ENCODE results near the gene RPS6KB2. TPM values are rescaled to one million over a fixed set of nuclear protein-coding genes. Genes with fewer than 3 reads are reported as not detected.

Gene RPS6KB2
- total and polyA plus RNA-seq, 2 of the 4 experiments (the other 2 are of a cell fraction), result 50.7 to 58.4 TPM

DNA sequence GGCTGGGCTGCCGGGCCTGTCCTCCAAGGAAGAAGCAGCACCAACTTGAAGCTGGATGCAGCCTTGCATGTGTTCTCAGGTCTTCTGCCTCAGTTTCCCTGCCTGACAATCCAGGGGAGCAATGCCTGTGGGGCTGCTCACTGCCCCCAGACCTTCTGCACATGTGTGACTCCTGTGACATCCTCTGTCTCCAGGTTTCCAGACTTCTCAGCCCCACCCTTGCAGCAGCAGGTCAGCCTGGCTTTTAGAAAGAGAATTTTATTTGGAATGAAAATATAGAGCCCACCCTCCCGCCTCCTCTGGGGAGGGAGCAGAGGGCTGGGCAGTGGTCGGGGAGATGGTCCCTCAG lies 9.5 kb downstream of the RPS6KB2 start:
- no peak overlapping the region for H2BK120ac ChIP-seq (ENCODE audit: low read depth, low read length)
- ChIA-PET CTCF (no interaction called here), POLR2A (ENCODE audit: unreplicated experiment) (interaction anchor here (0.5 kb wide), 1 partner anchor 31 kb away, joined by 12 read pairs; no protein-coding TSS in a partner anchor)
- H3K9me3 ChIP-seq (ENCODE audit: control insufficient read depth, insufficient read depth, low read length), result no peaks in the 10 kb centered on the region
- H3K9ac ChIP-seq (ENCODE audit: low read depth, low read length), result no peak overlapping the region
- H3K56ac ChIP-seq (ENCODE audit: extremely low read depth, insufficient read depth, low read length), result no peak overlapping the region
- no peak overlapping the region for H4K5ac ChIP-seq (ENCODE audit: low read depth, low read length)
- no peak overlapping the region for H3K18ac ChIP-seq (ENCODE audit: low read depth, low read length)
- no peak overlapping the region for H2AK5ac ChIP-seq (ENCODE audit: low read depth, low read length)
- H2AFZ ChIP-seq (replicated peaks; ENCODE audit: low read length, poor library complexity), result no peak overlapping the region
- BruUV-seq (replicated peaks), result no TSS peak
- no peak overlapping the region for H2BK15ac ChIP-seq (ENCODE audit: low read depth, low read length)
- H4K20me1 ChIP-seq (ENCODE audit: insufficient read depth, low read length), result peaks cover 8% of the 10 kb centered on the region
- no peak for TF ChIP-seq CHD1 (IDR thresholded peaks at IDR 0.05; ENCODE audit: low read depth, low read length)
- TF ChIP-seq MAZ (IDR thresholded peaks at IDR 0.05; ENCODE audit: borderline replicate concordance, low read depth, low read length), result no peak
- TF ChIP-seq, protein P1, sequence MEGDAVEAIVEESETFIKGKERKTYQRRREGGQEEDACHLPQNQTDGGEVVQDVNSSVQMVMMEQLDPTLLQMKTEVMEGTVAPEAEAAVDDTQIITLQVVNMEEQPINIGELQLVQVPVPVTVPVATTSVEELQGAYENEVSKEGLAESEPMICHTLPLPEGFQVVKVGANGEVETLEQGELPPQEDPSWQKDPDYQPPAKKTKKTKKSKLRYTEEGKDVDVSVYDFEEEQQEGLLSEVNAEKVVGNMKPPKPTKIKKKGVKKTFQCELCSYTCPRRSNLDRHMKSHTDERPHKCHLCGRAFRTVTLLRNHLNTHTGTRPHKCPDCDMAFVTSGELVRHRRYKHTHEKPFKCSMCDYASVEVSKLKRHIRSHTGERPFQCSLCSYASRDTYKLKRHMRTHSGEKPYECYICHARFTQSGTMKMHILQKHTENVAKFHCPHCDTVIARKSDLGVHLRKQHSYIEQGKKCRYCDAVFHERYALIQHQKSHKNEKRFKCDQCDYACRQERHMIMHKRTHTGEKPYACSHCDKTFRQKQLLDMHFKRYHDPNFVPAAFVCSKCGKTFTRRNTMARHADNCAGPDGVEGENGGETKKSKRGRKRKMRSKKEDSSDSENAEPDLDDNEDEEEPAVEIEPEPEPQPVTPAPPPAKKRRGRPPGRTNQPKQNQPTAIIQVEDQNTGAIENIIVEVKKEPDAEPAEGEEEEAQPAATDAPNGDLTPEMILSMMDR (conservative IDR thresholded peaks at IDR 0.05; ENCODE audit: low read depth, low read length), result no peak
- TF ChIP-seq SMC3 (IDR thresholded peaks at IDR 0.05; ENCODE audit: low read depth, low read length), result no peak
- TF ChIP-seq MAFK (IDR thresholded peaks at IDR 0.05; ENCODE audit: low read depth, low read length), result no peak
- no peak for TF ChIP-seq CEBPB (IDR thresholded peaks at IDR 0.05; ENCODE audit: low read depth, low read length)
- TF ChIP-seq, protein P2, sequence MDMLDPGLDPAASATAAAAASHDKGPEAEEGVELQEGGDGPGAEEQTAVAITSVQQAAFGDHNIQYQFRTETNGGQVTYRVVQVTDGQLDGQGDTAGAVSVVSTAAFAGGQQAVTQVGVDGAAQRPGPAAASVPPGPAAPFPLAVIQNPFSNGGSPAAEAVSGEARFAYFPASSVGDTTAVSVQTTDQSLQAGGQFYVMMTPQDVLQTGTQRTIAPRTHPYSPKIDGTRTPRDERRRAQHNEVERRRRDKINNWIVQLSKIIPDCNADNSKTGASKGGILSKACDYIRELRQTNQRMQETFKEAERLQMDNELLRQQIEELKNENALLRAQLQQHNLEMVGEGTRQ (IDR thresholded peaks at IDR 0.05; ENCODE audit: low read depth, low read length), result no peak
- no peak for TF ChIP-seq POLR2A (IDR thresholded peaks at IDR 0.05; ENCODE audit: low read depth, low read length)
- no peak for TF ChIP-seq RCOR1 (IDR thresholded peaks at IDR 0.05; ENCODE audit: insufficient replicate concordance, low read length)
- no peak for TF ChIP-seq BHLHE40 (IDR thresholded peaks at IDR 0.05; ENCODE audit: low read depth, low read length)
- TF ChIP-seq MXI1 (IDR thresholded peaks at IDR 0.05; ENCODE audit: borderline replicate concordance, low read depth, low read length), result no peak
- no peak for TF ChIP-seq FOS (IDR thresholded peaks at IDR 0.05; ENCODE audit: low read depth, low read length)
- no peak for TF ChIP-seq RFX5 (IDR thresholded peaks at IDR 0.05; ENCODE audit: low read depth, low read length)
- no peak for TF ChIP-seq NFE2L2 (IDR thresholded peaks at IDR 0.05; ENCODE audit: low read depth, low read length)
- TF ChIP-seq, protein P3, sequence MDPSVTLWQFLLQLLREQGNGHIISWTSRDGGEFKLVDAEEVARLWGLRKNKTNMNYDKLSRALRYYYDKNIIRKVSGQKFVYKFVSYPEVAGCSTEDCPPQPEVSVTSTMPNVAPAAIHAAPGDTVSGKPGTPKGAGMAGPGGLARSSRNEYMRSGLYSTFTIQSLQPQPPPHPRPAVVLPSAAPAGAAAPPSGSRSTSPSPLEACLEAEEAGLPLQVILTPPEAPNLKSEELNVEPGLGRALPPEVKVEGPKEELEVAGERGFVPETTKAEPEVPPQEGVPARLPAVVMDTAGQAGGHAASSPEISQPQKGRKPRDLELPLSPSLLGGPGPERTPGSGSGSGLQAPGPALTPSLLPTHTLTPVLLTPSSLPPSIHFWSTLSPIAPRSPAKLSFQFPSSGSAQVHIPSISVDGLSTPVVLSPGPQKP (IDR thresholded peaks at IDR 0.05; ENCODE audit: borderline replicate concordance, low read depth, low read length), result no peak
- no peaks in the 10 kb centered on the region for H3K27me3 ChIP-seq (ENCODE audit: control insufficient read depth, insufficient read depth, low read length)
- peaks cover 60% of the 10 kb centered on the region for H3K36me3 ChIP-seq (ENCODE audit: control insufficient read depth, insufficient read depth, low read length)
- ATAC-seq (ENCODE audit: low read depth), result no peak
- H4K8ac ChIP-seq (ENCODE audit: low read depth in 2 of 2, low read length in 2 of 2), result no peak overlapping the region
- no peak for DNase-seq
- dilution Hi-C loops (cut with HindIII; ENCODE audit: low sequenced_read_pairs, unreplicated experiment), result no loop called here
- no peak overlapping the region for H3K27ac ChIP-seq (ENCODE audit: insufficient read depth, low read length)
- intact Hi-C loops (cut with micrococcal nuclease), result no loop called here
- WGBS, 2 experiments (ENCODE audit: extremely low coverage in 2 of 2, insufficient read length in 1 of 2), result 80% methylated on average over 2 of the region's 3 CpGs; no CpG with 5 or more reads in 1 of the 2 experiments
- H2BK5ac ChIP-seq (ENCODE audit: low read depth, low read length, poor library complexity, severe bottlenecking), result no peak overlapping the region
- peaks cover 8 to 22% of the 10 kb centered on the region in 2 experiments for H3K79me1 ChIP-seq (ENCODE audit: low read depth in 1 of 2, low read length in 2 of 2)
- no peak overlapping the region for H3K4me3 ChIP-seq (ENCODE audit: insufficient read depth, low read depth, low read length)
- in situ Hi-C loops (cut with MboI; ENCODE audit: low sequenced_read_pairs), result no loop called here
- no peak overlapping the region for H2AK9ac ChIP-seq (replicated peaks; ENCODE audit: low read depth, low read length, poor library complexity)
- H3K4me1 ChIP-seq (ENCODE audit: control insufficient read depth, insufficient read depth, low read length), result peaks cover 2% of the 10 kb centered on the region; the same call in 1 of the 2 replicates
- peaks cover 8% of the 10 kb centered on the region; the same call in 1 of the 2 replicates for H3K9me1 ChIP-seq (ENCODE audit: insufficient read depth, low read length)
- H3K4ac ChIP-seq (ENCODE audit: low read depth, low read length), result no peak overlapping the region
- no peak overlapping the region for H2BK20ac ChIP-seq (ENCODE audit: low read depth, low read length)
- no peak overlapping the region for H4K91ac ChIP-seq (ENCODE audit: insufficient read depth, low read depth, low read length)
- no peak overlapping the region for H3K14ac ChIP-seq (replicated peaks; ENCODE audit: low read depth, low read length)
- H3K4me2 ChIP-seq (ENCODE audit: low read depth, low read length), result no peak overlapping the region
- H3K23ac ChIP-seq (ENCODE audit: low read depth, low read length), result no peak overlapping the region
